Fibroblast of lung (primary cell): ENCODE results near the gene RNF11. TPM values are rescaled to one million over a fixed set of nuclear protein-coding genes. Genes with fewer than 3 reads are reported as not detected.

Experiments
- DNase-seq, 2 donors: peaks; one replicate each; pipeline versions ENCODE4 v3.0.0 to v3.0.0-alpha.2; 2010; ENCODE audit warnings: low read depth in 2 of 2
- H2AFZ ChIP-seq: 2 replicates; pipeline ENCODE4 v1.5.1; 2012; ENCODE audit warnings: low read length, control low read depth, inconsistent platforms
- H3K27ac ChIP-seq: 2 replicates; pipeline ENCODE4 v1.5.1; 2011; ENCODE audit warnings: low read length, control low read depth; ENCODE audit not compliant: insufficient read depth
- H3K27me3 ChIP-seq: 2 replicates; pipeline ENCODE4 v1.5.1; 2011; ENCODE audit warnings: mild to moderate bottlenecking, low read length; ENCODE audit not compliant: control insufficient read depth, insufficient read depth
- H3K36me3 ChIP-seq: 2 replicates; pipeline ENCODE4 v1.5.1; 2011; ENCODE audit warnings: low read length; ENCODE audit not compliant: control insufficient read depth, insufficient read depth
- H3K4me1 ChIP-seq: 2 replicates; pipeline ENCODE4 v1.5.1; 2011; ENCODE audit warnings: low read length; ENCODE audit not compliant: control insufficient read depth, insufficient read depth; ENCODE audit errors: extremely low read depth
- H3K4me2 ChIP-seq: 2 replicates; pipeline ENCODE4 v1.5.1; 2011; ENCODE audit warnings: low read length, control low read depth; ENCODE audit not compliant: insufficient read depth; ENCODE audit errors: extremely low read depth
- H3K4me3 ChIP-seq, 4 experiments: fragments of 200-600 bp in 1 of 4; sonication (generic) in 1 of 4; replicated peaks in 1 of 4; 2 replicates each; pipeline ENCODE4 v1.5.1; 2011 to 2016; ENCODE audit warnings: low read length in 4 of 4, low read depth in 3 of 4, mild to moderate bottlenecking in 3 of 4, control low read depth in 2 of 4, inconsistent platforms in 1 of 4, mixed read lengths in 1 of 4; ENCODE audit not compliant: insufficient read depth in 1 of 4; ENCODE audit errors: control extremely low read depth in 1 of 4
- H3K79me2 ChIP-seq: 2 replicates; pipeline ENCODE4 v1.5.1; 2012; ENCODE audit warnings: mild to moderate bottlenecking, low read length, inconsistent platforms; ENCODE audit not compliant: control insufficient read depth, insufficient read depth
- H3K9ac ChIP-seq: 2 replicates; pipeline ENCODE4 v1.5.1; 2011; ENCODE audit warnings: mild to moderate bottlenecking, low read length, control low read depth; ENCODE audit not compliant: insufficient read depth
- H3K9me3 ChIP-seq: 2 replicates; pipeline ENCODE4 v1.5.1; 2012; ENCODE audit warnings: low read depth, low read length; ENCODE audit not compliant: control insufficient read depth, insufficient read depth
- H4K20me1 ChIP-seq: 2 replicates; pipeline ENCODE4 v1.5.1; 2011; ENCODE audit warnings: low read length; ENCODE audit not compliant: control insufficient read depth, insufficient read depth; ENCODE audit errors: extremely low read depth
- EZH2 ChIP-seq: IDR thresholded peaks from 2 replicates; pipeline ENCODE4 v1.5.1; 2012; ENCODE audit warnings: low read length, control low read depth, mild to moderate bottlenecking; ENCODE audit errors: missing control alignments
- polyA plus RNA-seq, 2 donors: library from polyadenylated mRNA; depleted of rRNA in 1 of 2; stranded (reverse) in 1 of 2; unstranded in 1 of 2; fragments of >200 nt; gene quantifications; 2 replicates each; pipeline ENCODE4 v1.2.1, GENCODE V29; 2011 to 2012; ENCODE audit warnings: missing spikeins in 1 of 2
- total RNA-seq: library from RNA; depleted of rRNA; stranded (reverse); fragments of >200 nt; gene quantifications from 2 replicates; pipeline ENCODE4 v1.2.1, GENCODE V29; 2014
- TF ChIP-seq, protein P1 (sequence below), 2 donors: IDR thresholded peaks in 1 of 2; conservative IDR thresholded peaks in 1 of 2; 1 replicate in 1 of 2; 2 replicates in 1 of 2; pipeline ENCODE4 v1.5.1; 2011 to 2012; ENCODE audit warnings: low read length in 2 of 2, control low read depth in 1 of 2, inconsistent platforms in 1 of 2, low read depth in 1 of 2, mild to moderate bottlenecking in 1 of 2

RNF11 gene
- total and polyA plus RNA-seq, 2 donors (not counting 1 experiment from before 2014, with no cell fraction given) = 116 to 209 TPM

GRCh38 chr1:51301152-51301843 is 65.2 kb downstream of the RNF11 start:
- Histone ChIP-seq H3K4me1 (no peaks in the 10 kb centered on the region), H3K36me3 (no peaks in the 10 kb centered on the region), H3K9ac (no peak overlapping the region), H3K79me2 (no peaks in the 10 kb centered on the region), H3K4me3 (no peak overlapping the region), H3K4me2 (no peak overlapping the region), H3K27ac (no peak overlapping the region), H2AFZ (no peak overlapping the region), H3K27me3 (no peaks in the 10 kb centered on the region), H4K20me1 (no peaks in the 10 kb centered on the region), H3K9me3 (no peaks in the 10 kb centered on the region)
- no peak for DNase-seq
- no peak for TF ChIP-seq EZH2
- TF ChIP-seq, protein P1, sequence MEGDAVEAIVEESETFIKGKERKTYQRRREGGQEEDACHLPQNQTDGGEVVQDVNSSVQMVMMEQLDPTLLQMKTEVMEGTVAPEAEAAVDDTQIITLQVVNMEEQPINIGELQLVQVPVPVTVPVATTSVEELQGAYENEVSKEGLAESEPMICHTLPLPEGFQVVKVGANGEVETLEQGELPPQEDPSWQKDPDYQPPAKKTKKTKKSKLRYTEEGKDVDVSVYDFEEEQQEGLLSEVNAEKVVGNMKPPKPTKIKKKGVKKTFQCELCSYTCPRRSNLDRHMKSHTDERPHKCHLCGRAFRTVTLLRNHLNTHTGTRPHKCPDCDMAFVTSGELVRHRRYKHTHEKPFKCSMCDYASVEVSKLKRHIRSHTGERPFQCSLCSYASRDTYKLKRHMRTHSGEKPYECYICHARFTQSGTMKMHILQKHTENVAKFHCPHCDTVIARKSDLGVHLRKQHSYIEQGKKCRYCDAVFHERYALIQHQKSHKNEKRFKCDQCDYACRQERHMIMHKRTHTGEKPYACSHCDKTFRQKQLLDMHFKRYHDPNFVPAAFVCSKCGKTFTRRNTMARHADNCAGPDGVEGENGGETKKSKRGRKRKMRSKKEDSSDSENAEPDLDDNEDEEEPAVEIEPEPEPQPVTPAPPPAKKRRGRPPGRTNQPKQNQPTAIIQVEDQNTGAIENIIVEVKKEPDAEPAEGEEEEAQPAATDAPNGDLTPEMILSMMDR (conservative IDR thresholded peaks at IDR 0.05 in 1 of 2, IDR thresholded peaks at IDR 0.05 in 1 of 2; ENCODE audit: low read depth in 1 of 2, low read length in 2 of 2) = no peak

GRCh38 chr1:51301844-51302162 is 65.7 kb downstream of the RNF11 start:
- Histone ChIP-seq H3K27me3 (no peaks in the 10 kb centered on the region), H3K4me3 (no peak overlapping the region), H4K20me1 (no peaks in the 10 kb centered on the region), H3K27ac (no peak overlapping the region), H3K9me3 (no peaks in the 10 kb centered on the region), H3K9ac (no peak overlapping the region), H3K4me1 (no peaks in the 10 kb centered on the region), H3K4me2 (no peak overlapping the region), H3K36me3 (no peaks in the 10 kb centered on the region), H3K79me2 (no peaks in the 10 kb centered on the region), H2AFZ (no peak overlapping the region)
- DNase-seq = no peak
- TF ChIP-seq EZH2 = no peak
- TF ChIP-seq, protein P1 (conservative IDR thresholded peaks at IDR 0.05 in 1 of 2, IDR thresholded peaks at IDR 0.05 in 1 of 2; ENCODE audit: low read depth in 1 of 2, low read length in 2 of 2) = no peak

DNA sequence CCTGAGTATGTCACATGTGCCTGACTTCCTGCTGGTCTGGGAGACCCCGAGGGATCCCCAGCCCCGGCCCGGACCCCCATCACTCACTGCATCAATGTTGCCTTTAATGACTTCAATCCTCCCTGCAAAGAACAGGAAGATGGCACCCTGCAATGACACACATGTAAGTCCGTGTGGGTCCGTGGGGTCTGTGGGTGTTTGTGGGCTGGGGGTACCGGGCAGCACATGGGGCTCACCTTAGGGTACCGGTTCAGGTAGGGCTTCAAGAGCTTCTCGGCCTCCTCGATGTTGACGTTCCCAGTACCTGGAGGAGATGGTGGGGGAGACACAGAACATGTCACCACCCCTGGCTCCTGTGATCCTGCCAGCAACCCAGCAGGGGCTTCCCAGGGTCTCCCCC is 66.2 kb downstream of the RNF11 start:
- no peaks in the 10 kb centered on the region for H3K27me3 ChIP-seq
- TF ChIP-seq EZH2 = no peak
- TF ChIP-seq, protein P1 (conservative IDR thresholded peaks at IDR 0.05 in 1 of 2, IDR thresholded peaks at IDR 0.05 in 1 of 2; ENCODE audit: low read depth in 1 of 2, low read length in 2 of 2) = no peak

More for the DNA sequence above, 66.2 kb downstream of the RNF11 start:
- Histone ChIP-seq H3K4me2 (no peak overlapping the region), H3K9me3 (no peaks in the 10 kb centered on the region), H3K9ac (no peak overlapping the region), H2AFZ (no peak overlapping the region), H4K20me1 (no peaks in the 10 kb centered on the region), H3K4me1 (no peaks in the 10 kb centered on the region), H3K27ac (no peak overlapping the region), H3K36me3 (no peaks in the 10 kb centered on the region), H3K4me3 (no peak overlapping the region), H3K79me2 (no peaks in the 10 kb centered on the region)
- DNase-seq = no peak
